ENCODE measurements around the gene HPD.
A peak's percentile ranks its signal among the peaks of the same experiment; 100 is the strongest.

The HPD gene

DNA sequence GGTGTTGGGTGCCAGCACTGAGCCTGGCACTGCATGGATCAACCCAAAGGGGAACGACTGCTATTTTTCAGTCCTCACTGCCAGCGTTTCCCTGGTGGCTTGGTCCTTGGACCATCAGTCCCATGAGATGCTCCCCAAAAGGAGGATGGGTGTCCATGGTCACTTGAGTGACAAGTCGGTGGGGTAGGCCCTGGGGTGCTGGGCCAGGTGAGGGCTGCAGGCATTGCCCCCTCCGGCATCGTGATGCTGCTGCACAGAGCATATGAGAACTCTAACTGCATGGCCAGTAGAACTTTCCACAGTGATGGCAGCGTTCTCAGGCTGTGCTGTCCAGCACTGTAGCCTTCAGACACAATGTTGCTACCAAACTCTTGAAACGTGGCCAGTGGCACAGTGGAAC lies 38.6 kb downstream of the HPD start:
- H3K14ac ChIP-seq (ENCODE audit: low read length): no peak overlapping the region
- H3K27me3 ChIP-seq (ENCODE audit: control insufficient read depth in 3 of 3, insufficient read depth in 3 of 3, low read depth in 1 of 3, low read length in 3 of 3): no peaks in the 10 kb centered on the region
- H2BK12ac ChIP-seq (ENCODE audit: low read length): no peak overlapping the region
- H3K27ac ChIP-seq (replicated peaks; ENCODE audit: low read length): no peak overlapping the region
- H2BK15ac ChIP-seq (ENCODE audit: low read length): no peak overlapping the region
- no peak overlapping the region for H2AK5ac ChIP-seq (ENCODE audit: low read depth, low read length)
- H3K4me2 ChIP-seq (ENCODE audit: insufficient read depth, low read length, poor library complexity, severe bottlenecking): no peak overlapping the region
- H3K4me1 ChIP-seq (ENCODE audit: control insufficient read depth in 2 of 2, insufficient read depth in 1 of 2, low read depth in 1 of 2, low read length in 2 of 2): no peaks in the 10 kb centered on the region
- no peak for DNase-seq (ENCODE audit: low spot score)
- no peak overlapping the region for H3K4me3 ChIP-seq (ENCODE audit: low read length in 2 of 2)
- peak overlapping the region; percentile 6 for H3K23ac ChIP-seq (ENCODE audit: low read depth, low read length, poor library complexity)
- H2AFZ ChIP-seq (ENCODE audit: low read length): no peak overlapping the region
- H2BK120ac ChIP-seq (ENCODE audit: low read depth, low read length): no peak overlapping the region
- peaks cover 50 to 87% of the 10 kb centered on the region in 2 donors for H3K36me3 ChIP-seq (replicated peaks in 1 of 2; ENCODE audit: control insufficient read depth in 2 of 2, insufficient read depth in 2 of 2, low read length in 2 of 2)
- H3K9ac ChIP-seq (ENCODE audit: low read depth, low read length, poor library complexity): peak overlapping the region; percentile 24
- no peak overlapping the region for H3K4ac ChIP-seq (ENCODE audit: low read length)
- H4K91ac ChIP-seq (ENCODE audit: low read depth, low read length, poor library complexity): no peak overlapping the region
- no peak overlapping the region for H3K18ac ChIP-seq (ENCODE audit: low read length)
- no peak overlapping the region for H4K8ac ChIP-seq (ENCODE audit: low read depth, low read length)
- H3K9me3 ChIP-seq (replicated peaks in 1 of 2; ENCODE audit: control insufficient read depth in 2 of 2, insufficient read depth in 1 of 2, low read depth in 1 of 2, low read length in 2 of 2): no peaks in the 10 kb centered on the region
- peaks cover 6% of the 10 kb centered on the region for H3K79me1 ChIP-seq (ENCODE audit: low read depth, low read length)
- no CpG with 5 or more reads among the region's 7 CpGs for WGBS, 2 donors (ENCODE audit: extremely low coverage in 2 of 2, insufficient read length in 2 of 2, insufficient replicate concordance in 1 of 2)
- no peak overlapping the region for H2BK5ac ChIP-seq (ENCODE audit: low read length)

DNA sequence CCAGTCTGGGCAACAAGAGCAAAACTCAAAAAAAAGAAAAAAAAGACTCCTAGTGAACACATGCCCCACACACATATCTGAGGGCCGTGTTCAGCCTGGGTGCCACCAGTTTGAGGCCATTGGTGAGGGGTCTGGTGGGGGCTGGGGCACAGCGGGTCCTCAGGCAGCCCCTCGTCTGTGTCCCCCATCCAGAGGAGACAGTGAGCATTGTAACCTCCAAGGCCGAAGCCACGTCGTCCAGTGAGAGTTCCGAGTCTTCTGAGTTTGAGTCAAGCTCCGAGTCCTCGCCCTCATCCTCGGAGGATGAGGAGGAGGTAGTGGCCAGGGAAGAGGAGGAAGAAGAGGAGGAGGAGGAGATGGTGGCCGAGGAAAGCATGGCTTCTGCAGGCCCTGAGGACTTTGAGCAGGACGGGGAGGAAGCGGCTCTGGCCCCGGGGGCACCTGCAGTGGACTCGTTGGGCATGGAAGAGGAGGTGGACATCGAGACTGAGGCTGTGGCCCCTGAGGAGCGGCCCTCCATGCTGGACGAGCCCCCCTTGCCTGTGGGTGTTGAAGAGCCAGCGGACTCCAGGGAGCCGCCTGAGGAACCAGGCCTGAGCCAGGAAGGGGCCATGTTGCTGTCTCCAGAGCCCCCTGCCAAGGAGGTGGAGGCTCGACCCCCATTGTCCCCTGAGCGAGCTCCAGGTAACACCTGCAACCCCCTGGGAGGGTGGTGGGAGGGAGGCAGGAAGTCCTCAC lies 39.3 kb downstream of the HPD start:
- Histone ChIP-seq H3K27me3 (ENCODE audit: control insufficient read depth in 3 of 3, insufficient read depth in 3 of 3, low read depth in 1 of 3, low read length in 3 of 3) (no peaks in the 10 kb centered on the region), H3K27ac (replicated peaks; ENCODE audit: low read length) (no peak overlapping the region), H3K79me1 (ENCODE audit: low read depth, low read length) (peaks cover 11% of the 10 kb centered on the region), H3K4me1 (ENCODE audit: control insufficient read depth in 2 of 2, insufficient read depth in 1 of 2, low read depth in 1 of 2, low read length in 2 of 2) (no peaks in the 10 kb centered on the region), H2BK15ac (ENCODE audit: low read length) (no peak overlapping the region), H2BK12ac (ENCODE audit: low read length) (no peak overlapping the region), H3K18ac (ENCODE audit: low read length) (no peak overlapping the region), H4K91ac (ENCODE audit: low read depth, low read length, poor library complexity) (no peak overlapping the region), H3K9me3 (replicated peaks in 1 of 2; ENCODE audit: control insufficient read depth in 2 of 2, insufficient read depth in 1 of 2, low read depth in 1 of 2, low read length in 2 of 2) (no peaks in the 10 kb centered on the region), H3K23ac (ENCODE audit: low read depth, low read length, poor library complexity) (no peak overlapping the region), H2AK5ac (ENCODE audit: low read depth, low read length) (no peak overlapping the region), H3K4ac (ENCODE audit: low read length) (no peak overlapping the region), H3K9ac (ENCODE audit: low read depth, low read length, poor library complexity) (peak overlapping the region; percentile 44), H3K4me3 (ENCODE audit: low read length in 2 of 2) (no peak overlapping the region), H2BK120ac (ENCODE audit: low read depth, low read length) (no peak overlapping the region), H3K14ac (ENCODE audit: low read length) (no peak overlapping the region), H2BK5ac (ENCODE audit: low read length) (peak overlapping the region; percentile 75), H3K4me2 (ENCODE audit: insufficient read depth, low read length, poor library complexity, severe bottlenecking) (no peak overlapping the region), H4K8ac (ENCODE audit: low read depth, low read length) (no peak overlapping the region), H2AFZ (ENCODE audit: low read length) (no peak overlapping the region), H3K36me3 (replicated peaks in 1 of 2; ENCODE audit: control insufficient read depth in 2 of 2, insufficient read depth in 2 of 2, low read length in 2 of 2) (peaks cover 52 to 88% of the 10 kb centered on the region in 2 donors)
- WGBS, 2 donors (ENCODE audit: extremely low coverage in 2 of 2, insufficient read length in 2 of 2, insufficient replicate concordance in 1 of 2): no CpG with 5 or more reads among the region's 22 CpGs
- no peak for DNase-seq (ENCODE audit: low spot score)

DNA sequence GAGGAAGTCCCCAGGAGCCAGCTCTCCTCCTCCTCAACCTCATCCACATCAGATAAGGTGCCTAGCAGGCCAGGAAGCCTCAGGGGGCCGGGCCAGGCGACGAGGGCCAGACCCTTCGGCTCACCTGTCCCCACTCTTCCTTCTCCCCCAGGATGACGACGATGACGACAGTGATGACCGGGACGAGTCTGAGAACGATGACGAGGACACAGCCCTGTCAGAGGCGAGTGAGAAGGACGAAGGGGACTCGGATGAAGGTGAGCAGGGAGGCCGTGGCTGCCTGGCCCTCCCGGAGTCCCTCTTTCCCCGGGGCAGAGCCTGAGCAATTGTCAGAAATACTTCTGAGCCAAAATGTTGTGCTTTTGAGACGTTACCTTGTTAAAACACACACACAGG lies 41.0 kb downstream of the HPD start:
- Histone ChIP-seq H3K36me3 (replicated peaks in 1 of 2; ENCODE audit: control insufficient read depth in 2 of 2, insufficient read depth in 2 of 2, low read length in 2 of 2) (peaks cover 46 to 89% of the 10 kb centered on the region in 2 donors), H2BK15ac (ENCODE audit: low read length) (no peak overlapping the region), H3K9ac (ENCODE audit: low read depth, low read length, poor library complexity) (no peak overlapping the region), H4K8ac (ENCODE audit: low read depth, low read length) (no peak overlapping the region), H4K91ac (ENCODE audit: low read depth, low read length, poor library complexity) (no peak overlapping the region), H3K14ac (ENCODE audit: low read length) (no peak overlapping the region), H2AK5ac (ENCODE audit: low read depth, low read length) (no peak overlapping the region), H3K23ac (ENCODE audit: low read depth, low read length, poor library complexity) (peak overlapping the region; percentile 25), H3K9me3 (replicated peaks in 1 of 2; ENCODE audit: control insufficient read depth in 2 of 2, insufficient read depth in 1 of 2, low read depth in 1 of 2, low read length in 2 of 2) (no peaks in the 10 kb centered on the region), H3K4me3 (ENCODE audit: low read length in 2 of 2) (peak overlapping the region in 1 of 2 donors; percentile 29), H3K27me3 (ENCODE audit: control insufficient read depth in 3 of 3, insufficient read depth in 3 of 3, low read depth in 1 of 3, low read length in 3 of 3) (no peaks in the 10 kb centered on the region), H3K79me1 (ENCODE audit: low read depth, low read length) (peaks cover 24% of the 10 kb centered on the region), H2BK12ac (ENCODE audit: low read length) (no peak overlapping the region), H3K27ac (replicated peaks; ENCODE audit: low read length) (no peak overlapping the region), H3K4ac (ENCODE audit: low read length) (no peak overlapping the region), H2BK5ac (ENCODE audit: low read length) (no peak overlapping the region), H3K4me2 (ENCODE audit: insufficient read depth, low read length, poor library complexity, severe bottlenecking) (no peak overlapping the region), H2BK120ac (ENCODE audit: low read depth, low read length) (no peak overlapping the region), H3K4me1 (ENCODE audit: control insufficient read depth in 2 of 2, insufficient read depth in 1 of 2, low read depth in 1 of 2, low read length in 2 of 2) (peaks cover 0 to 1% of the 10 kb centered on the region in 2 donors), H3K18ac (ENCODE audit: low read length) (no peak overlapping the region), H2AFZ (ENCODE audit: low read length) (no peak overlapping the region)
- whole genome bisulfite sequencing, 2 donors (ENCODE audit: extremely low coverage in 2 of 2, insufficient read length in 2 of 2, insufficient replicate concordance in 1 of 2): no CpG with 5 or more reads among the region's 18 CpGs
- DNase-seq (ENCODE audit: low spot score): no peak

DNA sequence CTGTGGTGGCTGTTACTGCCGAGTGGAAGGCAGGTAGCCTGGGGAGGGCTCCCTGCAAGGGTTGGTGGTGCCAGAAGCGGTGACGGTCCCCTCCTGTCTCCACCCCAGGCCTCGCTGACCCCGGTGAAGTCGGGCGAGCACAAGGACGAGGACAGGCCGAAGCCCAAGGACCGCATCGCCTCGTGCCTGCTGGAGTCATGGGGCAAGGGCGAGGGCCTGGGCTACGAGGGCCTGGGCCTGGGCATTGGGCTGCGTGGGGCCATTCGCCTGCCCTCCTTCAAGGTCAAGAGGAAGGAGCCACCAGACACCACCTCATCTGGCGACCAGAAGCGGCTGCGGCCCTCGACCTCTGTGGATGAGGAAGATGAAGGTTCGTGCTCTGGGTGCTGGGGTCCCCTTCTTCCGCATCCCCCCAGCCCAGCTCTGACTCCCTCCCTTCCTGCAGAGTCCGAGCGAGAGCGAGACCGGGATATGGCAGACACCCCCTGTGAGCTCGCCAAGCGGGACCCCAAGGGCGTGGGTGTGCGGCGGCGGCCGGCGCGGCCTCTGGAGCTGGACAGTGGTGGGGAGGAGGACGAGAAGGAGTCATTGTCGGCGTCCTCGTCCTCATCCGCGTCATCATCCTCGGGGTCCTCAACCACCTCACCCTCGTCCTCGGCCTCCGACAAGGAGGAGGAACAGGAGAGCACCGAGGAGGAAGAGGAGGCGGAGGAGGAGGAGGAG lies 41.6 kb downstream of the HPD start:
- Histone ChIP-seq H4K91ac (ENCODE audit: low read depth, low read length, poor library complexity) (no peak overlapping the region), H3K18ac (ENCODE audit: low read length) (no peak overlapping the region), H2BK5ac (ENCODE audit: low read length) (no peak overlapping the region), H4K8ac (ENCODE audit: low read depth, low read length) (no peak overlapping the region), H3K27ac (replicated peaks; ENCODE audit: low read length) (no peak overlapping the region), H3K4me1 (ENCODE audit: control insufficient read depth in 2 of 2, insufficient read depth in 1 of 2, low read depth in 1 of 2, low read length in 2 of 2) (peaks cover 0 to 3% of the 10 kb centered on the region in 2 donors), H2BK15ac (ENCODE audit: low read length) (no peak overlapping the region), H2AFZ (ENCODE audit: low read length) (no peak overlapping the region), H3K14ac (ENCODE audit: low read length) (no peak overlapping the region), H2BK12ac (ENCODE audit: low read length) (no peak overlapping the region), H3K4me3 (ENCODE audit: low read length in 2 of 2) (peak overlapping the region in 1 of 2 donors; percentile 29), H3K79me1 (ENCODE audit: low read depth, low read length) (peaks cover 24% of the 10 kb centered on the region), H3K9ac (ENCODE audit: low read depth, low read length, poor library complexity) (peak overlapping the region; percentile 37), H3K36me3 (replicated peaks in 1 of 2; ENCODE audit: control insufficient read depth in 2 of 2, insufficient read depth in 2 of 2, low read length in 2 of 2) (peaks cover 42 to 85% of the 10 kb centered on the region in 2 donors), H3K4ac (ENCODE audit: low read length) (no peak overlapping the region), H3K27me3 (ENCODE audit: control insufficient read depth in 3 of 3, insufficient read depth in 3 of 3, low read depth in 1 of 3, low read length in 3 of 3) (no peaks in the 10 kb centered on the region), H2BK120ac (ENCODE audit: low read depth, low read length) (no peak overlapping the region), H3K4me2 (ENCODE audit: insufficient read depth, low read length, poor library complexity, severe bottlenecking) (no peak overlapping the region), H3K23ac (ENCODE audit: low read depth, low read length, poor library complexity) (peak overlapping the region; percentile 25), H2AK5ac (ENCODE audit: low read depth, low read length) (no peak overlapping the region), H3K9me3 (replicated peaks in 1 of 2; ENCODE audit: control insufficient read depth in 2 of 2, insufficient read depth in 1 of 2, low read depth in 1 of 2, low read length in 2 of 2) (no peaks in the 10 kb centered on the region)
- no peak for DNase-seq (ENCODE audit: low spot score)
- no CpG with 5 or more reads among the region's 47 CpGs for WGBS, 2 donors (ENCODE audit: extremely low coverage in 2 of 2, insufficient read length in 2 of 2, insufficient replicate concordance in 1 of 2)
